ENCODE data around the gene RFX3.

GRCh38 chr9:3401221-3401954, 124.4 kb downstream of the RFX3 start:
- TF ChIP-seq CTCF (IDR thresholded peaks at IDR 0.05; ENCODE audit: borderline replicate concordance, extremely low read depth, low read length, poor library complexity, severe bottlenecking), result no peak
- TF ChIP-seq EZH2 (IDR thresholded peaks at IDR 0.05; ENCODE audit: borderline replicate concordance, low read depth, low read length, severe bottlenecking), result no peak
